Measurements from ENCODE around the gene CHN2.
"Not testable (repeated sequence)": the region's sequence is repeated elsewhere in the genome, so short reads cannot be mapped to it uniquely, and the experiment has no call there.

The CHN2 gene

DNA sequence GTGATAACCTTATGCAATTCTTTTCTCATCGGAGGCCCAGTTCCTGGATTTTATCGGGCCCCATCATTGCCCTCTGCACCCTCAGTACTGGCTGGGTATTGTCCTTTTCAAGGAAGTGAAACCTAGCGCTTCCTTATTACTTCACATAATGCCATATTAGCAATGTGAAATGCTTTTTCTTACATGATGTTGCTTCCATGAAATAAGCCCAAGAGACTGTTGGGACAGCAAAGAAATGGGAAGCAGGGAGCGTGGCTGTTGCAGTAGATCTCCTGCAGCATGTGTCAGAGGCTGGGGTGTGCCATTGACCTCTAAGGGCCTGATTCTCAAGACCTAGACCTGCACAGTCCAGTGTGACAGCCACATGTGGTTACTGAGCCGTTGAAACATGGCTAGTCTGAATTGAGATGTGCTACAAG lies 8.1 kb downstream of the CHN2 start:
- Histone ChIP-seq H3K27ac (ENCODE audit: low read depth, low read length) (no peak overlapping the region), H3K4me1 (ENCODE audit: control insufficient read depth, insufficient read depth, low read length) (peaks cover 18% of the 10 kb centered on the region), H3K9me3 (ENCODE audit: control insufficient read depth, insufficient read depth, low read length) (no peaks in the 10 kb centered on the region), H3K27me3 (ENCODE audit: control insufficient read depth, insufficient read depth, low read length) (peaks cover 8% of the 10 kb centered on the region; the same call in 1 of the 2 replicates), H3K4me3 (ENCODE audit: low read depth, low read length) (no peak overlapping the region), H3K9ac (ENCODE audit: low read depth, low read length) (no peak overlapping the region), H3K36me3 (ENCODE audit: control insufficient read depth, insufficient read depth, low read length) (no peaks in the 10 kb centered on the region)

DNA sequence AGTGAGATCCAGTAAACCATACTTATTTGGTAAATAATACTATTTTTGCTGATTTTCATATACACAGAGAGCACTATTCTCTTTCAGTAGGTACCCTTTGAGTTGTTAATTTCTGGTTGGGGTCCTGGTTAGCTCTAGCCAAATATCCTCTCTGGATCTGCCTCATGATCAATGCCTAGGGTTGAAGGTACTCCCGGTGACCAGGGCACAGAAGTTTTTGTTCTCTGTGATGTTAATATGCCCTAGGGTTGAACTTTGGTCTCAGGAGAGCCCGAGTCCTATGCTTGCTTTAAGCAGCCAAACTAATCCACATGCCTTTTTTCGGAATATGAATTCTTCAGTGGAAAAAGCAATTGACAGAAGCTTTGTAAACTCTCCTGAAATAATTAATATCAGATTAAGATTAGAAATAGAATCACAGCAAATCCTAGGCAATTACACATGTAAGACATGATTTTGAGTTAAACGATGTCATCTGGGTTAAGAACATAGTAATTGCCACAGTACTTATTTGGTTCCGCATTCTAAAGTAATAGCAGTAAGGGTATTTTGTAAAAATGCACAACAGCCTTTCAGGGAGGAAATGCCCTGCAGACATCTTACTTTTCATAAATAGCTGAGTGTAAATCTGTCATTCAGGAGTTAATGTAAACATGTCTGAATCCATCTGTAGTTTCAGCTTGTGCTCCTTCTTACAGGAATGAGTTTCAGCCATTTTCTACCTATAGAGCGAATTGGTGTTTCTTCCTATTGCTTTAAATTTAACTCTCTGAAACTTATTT lies 10.1 kb downstream of the CHN2 start:
- H3K27ac ChIP-seq (ENCODE audit: low read depth, low read length) = no peak overlapping the region
- H3K4me1 ChIP-seq (ENCODE audit: control insufficient read depth, insufficient read depth, low read length) = peaks cover 18% of the 10 kb centered on the region

DNA sequence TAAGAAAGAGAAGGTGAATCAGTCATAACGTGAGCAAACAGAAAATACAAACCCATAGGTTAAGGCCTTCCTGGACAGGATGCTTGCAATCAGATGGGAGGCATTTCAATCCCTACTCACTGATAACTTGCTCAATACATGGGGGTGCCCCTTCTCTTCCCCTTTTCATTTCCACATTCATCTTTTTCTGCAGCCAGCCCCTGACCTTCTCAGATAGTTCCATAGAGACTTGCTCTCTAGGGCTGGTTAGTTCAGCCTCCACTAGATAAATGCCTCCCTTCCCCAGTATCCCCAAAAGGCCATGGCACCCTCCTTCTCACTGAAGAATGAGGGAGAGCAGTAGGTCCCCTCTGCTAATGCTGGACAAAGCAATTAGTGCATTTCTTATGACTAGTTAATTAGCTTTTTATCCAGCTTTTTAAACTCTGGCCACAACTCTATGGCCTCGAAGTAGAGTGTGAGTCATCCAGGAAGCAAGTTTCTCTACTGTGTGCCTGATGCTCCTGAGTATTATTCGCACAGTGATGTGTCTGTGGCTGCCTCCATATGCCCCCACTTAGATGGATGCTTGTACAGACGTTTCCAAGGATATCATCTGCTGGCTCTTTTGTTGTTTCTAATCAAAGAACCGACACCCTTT lies 12.7 kb downstream of the CHN2 start:
- Histone ChIP-seq H3K36me3 (ENCODE audit: control insufficient read depth, insufficient read depth, low read length) (no peaks in the 10 kb centered on the region), H3K27ac (ENCODE audit: low read depth, low read length) (no peak overlapping the region), H3K27me3 (ENCODE audit: control insufficient read depth, insufficient read depth, low read length) (no peaks in the 10 kb centered on the region), H3K9ac (ENCODE audit: low read depth, low read length) (no peak overlapping the region), H3K4me1 (ENCODE audit: control insufficient read depth, insufficient read depth, low read length) (peaks cover 18% of the 10 kb centered on the region), H3K9me3 (ENCODE audit: control insufficient read depth, insufficient read depth, low read length) (no peaks in the 10 kb centered on the region), H3K4me3 (ENCODE audit: low read depth, low read length) (no peak overlapping the region)

More for the DNA sequence above, 10.1 kb downstream of the CHN2 start:
- no peaks in the 10 kb centered on the region for H3K27me3 ChIP-seq (ENCODE audit: control insufficient read depth, insufficient read depth, low read length)
- no peaks in the 10 kb centered on the region for H3K36me3 ChIP-seq (ENCODE audit: control insufficient read depth, insufficient read depth, low read length)
- H3K4me3 ChIP-seq (ENCODE audit: low read depth, low read length) = peak overlapping the region; percentile 14; the same call in 1 of the 2 replicates
- H3K9me3 ChIP-seq (ENCODE audit: control insufficient read depth, insufficient read depth, low read length) = no peaks in the 10 kb centered on the region
- no peak overlapping the region for H3K9ac ChIP-seq (ENCODE audit: low read depth, low read length)

DNA sequence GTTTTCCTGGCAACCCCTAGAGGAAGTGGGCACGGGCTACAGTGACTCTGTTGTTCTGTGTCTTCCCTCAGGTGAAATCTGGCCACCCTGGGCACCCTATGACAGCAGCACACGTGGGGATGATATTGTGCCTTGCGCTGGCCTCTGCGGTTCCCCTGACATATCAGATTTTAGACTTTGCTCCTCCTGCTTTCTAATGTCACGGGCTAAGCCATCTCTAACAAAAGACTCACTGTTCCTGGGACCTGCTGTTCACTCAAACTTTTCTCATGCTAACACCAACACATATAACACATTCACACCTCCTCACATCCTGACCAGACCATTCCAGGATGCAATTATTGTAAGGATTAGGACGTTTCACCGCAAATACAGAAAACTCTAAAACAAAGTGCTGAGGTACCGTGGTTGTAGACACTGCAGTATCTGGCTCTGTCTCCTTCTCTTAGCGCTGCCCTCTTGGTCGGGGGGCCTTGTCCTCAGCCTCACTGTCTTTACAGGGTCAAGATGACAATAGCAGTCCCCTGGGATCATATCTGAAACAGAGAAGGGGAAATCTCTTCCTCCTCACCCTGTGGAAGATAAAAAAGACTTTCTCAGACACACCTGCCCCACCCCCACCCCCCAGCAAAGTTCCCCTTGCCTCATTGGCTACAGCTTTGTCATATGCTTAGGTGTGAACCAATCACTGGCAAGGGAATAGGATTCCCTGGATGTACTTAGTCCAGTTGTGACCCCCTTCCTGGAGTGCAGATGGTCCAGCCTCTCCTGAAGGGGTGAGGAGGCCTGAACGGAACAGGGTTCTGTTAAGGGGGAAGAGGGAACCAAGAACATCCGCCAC lies 14.1 kb downstream of the CHN2 start:
- H3K4me3 ChIP-seq (ENCODE audit: low read depth, low read length) = no peak overlapping the region
- peaks cover 16% of the 10 kb centered on the region for H3K4me1 ChIP-seq (ENCODE audit: control insufficient read depth, insufficient read depth, low read length)
- H3K27me3 ChIP-seq (ENCODE audit: control insufficient read depth, insufficient read depth, low read length) = no peaks in the 10 kb centered on the region
- no peaks in the 10 kb centered on the region for H3K36me3 ChIP-seq (ENCODE audit: control insufficient read depth, insufficient read depth, low read length)
- no peak overlapping the region for H3K27ac ChIP-seq (ENCODE audit: low read depth, low read length)
- H3K9me3 ChIP-seq (ENCODE audit: control insufficient read depth, insufficient read depth, low read length) = no peaks in the 10 kb centered on the region
- H3K9ac ChIP-seq (ENCODE audit: low read depth, low read length) = no peak overlapping the region

DNA sequence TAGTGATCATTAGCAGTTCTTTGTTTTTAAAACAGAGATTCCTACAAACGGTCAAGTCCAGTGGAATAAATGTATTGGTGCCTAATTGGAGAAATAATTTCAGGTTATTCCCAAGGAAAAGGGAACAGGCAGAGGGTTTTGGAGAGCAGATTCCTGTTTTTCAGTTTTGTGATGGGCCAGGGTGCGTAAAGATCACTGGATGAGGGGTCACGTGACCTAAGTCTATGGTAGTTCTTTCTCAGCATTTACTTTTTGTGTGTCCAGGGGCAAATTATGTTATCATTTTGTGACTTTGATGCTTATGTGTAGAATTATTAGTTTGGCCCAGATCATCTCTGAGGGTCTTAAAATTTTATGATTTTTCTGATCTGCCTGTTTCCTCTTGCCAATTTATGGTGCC lies 15.2 kb downstream of the CHN2 start:
- Histone ChIP-seq H3K9me3 (ENCODE audit: control insufficient read depth, insufficient read depth, low read length) (no peaks in the 10 kb centered on the region), H3K9ac (ENCODE audit: low read depth, low read length) (no peak overlapping the region), H3K36me3 (ENCODE audit: control insufficient read depth, insufficient read depth, low read length) (no peaks in the 10 kb centered on the region), H3K27me3 (ENCODE audit: control insufficient read depth, insufficient read depth, low read length) (no peaks in the 10 kb centered on the region), H3K4me1 (ENCODE audit: control insufficient read depth, insufficient read depth, low read length) (peaks cover 5% of the 10 kb centered on the region), H3K4me3 (ENCODE audit: low read depth, low read length) (no peak overlapping the region), H3K27ac (ENCODE audit: low read depth, low read length) (no peak overlapping the region)

DNA sequence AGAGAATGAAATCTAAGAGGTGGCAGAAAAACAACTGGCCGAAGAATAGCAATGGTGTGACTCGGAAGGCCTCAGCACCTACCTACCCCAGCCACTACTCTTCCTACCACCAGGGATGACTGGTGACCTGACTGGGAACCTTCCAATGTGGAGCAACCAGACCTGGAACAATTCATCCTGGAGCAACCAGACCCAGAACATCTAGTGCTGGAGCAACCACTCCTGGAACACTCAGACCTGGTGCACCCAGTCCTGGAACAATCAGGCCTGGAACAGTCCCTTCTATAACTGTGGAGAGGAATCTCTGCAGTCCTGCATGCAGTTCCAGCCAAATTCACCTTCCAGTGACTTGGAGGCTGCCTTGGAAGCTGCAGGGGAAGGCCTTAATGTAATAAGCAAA lies 18.2 kb downstream of the CHN2 start:
- not testable (repeated sequence) for H3K4me3 ChIP-seq (ENCODE audit: low read depth, low read length); H3K36me3 ChIP-seq (ENCODE audit: control insufficient read depth, insufficient read depth, low read length); H3K9ac ChIP-seq (ENCODE audit: low read depth, low read length); H3K9me3 ChIP-seq (ENCODE audit: control insufficient read depth, insufficient read depth, low read length); H3K27ac ChIP-seq (ENCODE audit: low read depth, low read length); H3K27me3 ChIP-seq (ENCODE audit: control insufficient read depth, insufficient read depth, low read length)
- peaks cover 16% of the 10 kb centered on the region for H3K4me1 ChIP-seq (ENCODE audit: control insufficient read depth, insufficient read depth, low read length)

DNA sequence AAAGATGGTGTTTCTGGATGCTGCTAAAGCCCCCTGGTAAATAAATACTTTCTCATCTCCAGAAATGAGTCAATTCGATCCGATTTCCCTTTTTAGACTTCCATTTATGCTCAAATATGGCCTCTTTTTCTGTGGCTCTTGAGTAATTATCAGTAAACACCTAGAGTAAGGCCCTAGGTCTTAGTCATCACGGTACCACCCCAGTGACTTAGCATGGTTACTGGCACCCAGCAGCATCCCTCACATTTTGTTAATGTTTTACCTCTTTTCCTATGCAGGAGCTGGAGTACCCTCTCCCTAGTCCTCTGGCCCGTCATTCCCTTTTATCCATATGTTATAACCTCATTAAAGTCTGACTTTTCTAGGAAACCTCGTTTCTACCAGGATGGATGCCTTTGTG lies 19.5 kb downstream of the CHN2 start:
- H3K9ac ChIP-seq (ENCODE audit: low read depth, low read length) = no peak overlapping the region
- H3K36me3 ChIP-seq (ENCODE audit: control insufficient read depth, insufficient read depth, low read length) = no peaks in the 10 kb centered on the region
- no peak overlapping the region for H3K4me3 ChIP-seq (ENCODE audit: low read depth, low read length)
- H3K27me3 ChIP-seq (ENCODE audit: control insufficient read depth, insufficient read depth, low read length) = no peaks in the 10 kb centered on the region
- H3K4me1 ChIP-seq (ENCODE audit: control insufficient read depth, insufficient read depth, low read length) = peaks cover 17% of the 10 kb centered on the region
- no peak overlapping the region for H3K27ac ChIP-seq (ENCODE audit: low read depth, low read length)
- no peaks in the 10 kb centered on the region for H3K9me3 ChIP-seq (ENCODE audit: control insufficient read depth, insufficient read depth, low read length)

DNA sequence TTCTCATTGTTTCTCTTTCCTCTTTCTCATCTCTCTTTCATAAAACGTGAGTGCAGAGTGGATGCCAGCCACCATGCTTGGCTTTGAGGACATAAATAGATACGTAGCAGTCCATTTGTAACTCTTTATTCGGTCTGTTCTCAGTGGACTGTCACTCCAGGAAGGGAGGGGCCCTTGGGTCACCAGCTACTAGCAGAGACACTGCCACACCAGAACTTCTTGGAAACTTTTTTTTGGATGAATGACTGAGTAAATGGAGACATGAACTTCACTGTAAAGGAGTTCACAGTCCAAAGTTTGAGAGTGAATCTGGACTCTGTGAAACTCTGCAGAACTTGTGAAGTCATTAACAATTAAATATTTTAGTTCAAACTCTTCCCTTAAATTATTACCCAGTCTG lies 20.2 kb downstream of the CHN2 start:
- no peak overlapping the region for H3K4me3 ChIP-seq (ENCODE audit: low read depth, low read length)
- no peaks in the 10 kb centered on the region for H3K9me3 ChIP-seq (ENCODE audit: control insufficient read depth, insufficient read depth, low read length)
- no peaks in the 10 kb centered on the region for H3K36me3 ChIP-seq (ENCODE audit: control insufficient read depth, insufficient read depth, low read length)
- no peak overlapping the region for H3K27ac ChIP-seq (ENCODE audit: low read depth, low read length)
- peaks cover 17% of the 10 kb centered on the region for H3K4me1 ChIP-seq (ENCODE audit: control insufficient read depth, insufficient read depth, low read length)
- no peaks in the 10 kb centered on the region for H3K27me3 ChIP-seq (ENCODE audit: control insufficient read depth, insufficient read depth, low read length)
- no peak overlapping the region for H3K9ac ChIP-seq (ENCODE audit: low read depth, low read length)

DNA sequence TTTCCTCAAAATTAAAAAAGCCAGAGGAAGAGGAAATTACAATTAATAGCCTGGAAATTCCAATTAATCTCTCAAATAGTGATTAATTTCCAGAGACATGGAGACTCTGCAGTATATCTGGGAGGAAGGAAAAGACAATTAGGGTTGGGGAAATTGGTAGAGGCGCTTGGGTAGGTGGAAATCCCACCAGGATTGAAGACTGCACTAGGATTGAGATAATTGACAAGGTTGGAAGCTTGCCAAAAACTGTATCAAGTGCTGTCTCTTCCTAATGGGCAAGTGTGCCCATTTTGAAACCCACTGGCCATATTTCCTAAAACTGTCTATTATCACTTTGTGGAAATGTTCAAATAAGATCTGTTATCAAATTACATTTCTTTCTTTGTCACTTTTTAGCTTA lies 21.6 kb downstream of the CHN2 start:
- no peaks in the 10 kb centered on the region for H3K36me3 ChIP-seq (ENCODE audit: control insufficient read depth, insufficient read depth, low read length)
- H3K9me3 ChIP-seq (ENCODE audit: control insufficient read depth, insufficient read depth, low read length) = peaks cover 3% of the 10 kb centered on the region; the same call in 1 of the 2 replicates
- no peak overlapping the region for H3K4me3 ChIP-seq (ENCODE audit: low read depth, low read length)
- no peak overlapping the region for H3K27ac ChIP-seq (ENCODE audit: low read depth, low read length)
- peaks cover 17% of the 10 kb centered on the region for H3K4me1 ChIP-seq (ENCODE audit: control insufficient read depth, insufficient read depth, low read length)
- H3K27me3 ChIP-seq (ENCODE audit: control insufficient read depth, insufficient read depth, low read length) = no peaks in the 10 kb centered on the region
- H3K9ac ChIP-seq (ENCODE audit: low read depth, low read length) = no peak overlapping the region

DNA sequence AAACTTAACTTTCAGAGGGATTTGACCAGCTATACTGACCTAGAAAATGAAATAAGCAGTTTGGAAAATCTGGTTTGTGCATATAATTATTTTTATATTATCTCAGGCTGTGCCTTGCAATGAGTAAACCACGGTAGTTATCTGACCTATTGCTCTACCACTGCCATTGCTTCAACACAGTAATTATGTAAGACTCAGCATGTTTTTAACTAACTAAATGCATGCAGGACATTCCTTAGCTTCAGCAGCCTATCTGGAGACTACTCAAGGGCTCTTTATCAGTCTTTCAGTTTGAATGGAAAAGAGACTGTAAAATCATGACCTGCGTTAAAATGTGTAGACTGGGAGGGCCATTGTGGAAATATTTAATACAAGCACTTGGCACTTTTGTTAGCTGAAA lies 22.5 kb downstream of the CHN2 start:
- Histone ChIP-seq H3K9me3 (ENCODE audit: control insufficient read depth, insufficient read depth, low read length) (peaks cover 8% of the 10 kb centered on the region; the same call in 1 of the 2 replicates), H3K36me3 (ENCODE audit: control insufficient read depth, insufficient read depth, low read length) (no peaks in the 10 kb centered on the region), H3K27ac (ENCODE audit: low read depth, low read length) (no peak overlapping the region), H3K4me1 (ENCODE audit: control insufficient read depth, insufficient read depth, low read length) (peaks cover 17% of the 10 kb centered on the region), H3K27me3 (ENCODE audit: control insufficient read depth, insufficient read depth, low read length) (no peaks in the 10 kb centered on the region), H3K4me3 (ENCODE audit: low read depth, low read length) (no peak overlapping the region), H3K9ac (ENCODE audit: low read depth, low read length) (no peak overlapping the region)

DNA sequence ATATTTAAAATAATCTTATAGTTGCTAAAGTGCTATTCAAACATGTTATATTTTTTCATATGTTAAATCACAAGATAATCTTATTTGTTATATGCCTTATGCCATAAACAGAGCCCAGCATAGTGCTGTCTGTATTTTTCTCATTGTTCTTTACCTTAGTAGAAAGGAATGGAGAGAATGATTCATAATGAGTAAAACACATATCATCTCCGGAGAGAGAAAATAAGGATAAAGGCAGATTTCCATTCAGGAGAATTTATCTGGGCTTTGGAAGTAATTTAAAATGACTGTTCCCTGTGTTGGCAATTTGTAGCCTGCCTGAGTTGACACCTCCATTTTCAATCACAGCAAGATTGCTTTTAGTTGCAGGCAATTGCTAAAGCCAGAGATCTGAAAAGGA lies 30.2 kb downstream of the CHN2 start:
- peaks cover 8% of the 10 kb centered on the region; the same call in 1 of the 2 replicates for H3K9me3 ChIP-seq (ENCODE audit: control insufficient read depth, insufficient read depth, low read length)
- H3K27ac ChIP-seq (ENCODE audit: low read depth, low read length) = no peak overlapping the region
- H3K4me1 ChIP-seq (ENCODE audit: control insufficient read depth, insufficient read depth, low read length) = no peaks in the 10 kb centered on the region
- no peaks in the 10 kb centered on the region for H3K36me3 ChIP-seq (ENCODE audit: control insufficient read depth, insufficient read depth, low read length)
- no peak overlapping the region for H3K9ac ChIP-seq (ENCODE audit: low read depth, low read length)
- no peaks in the 10 kb centered on the region for H3K27me3 ChIP-seq (ENCODE audit: control insufficient read depth, insufficient read depth, low read length)
- no peak overlapping the region for H3K4me3 ChIP-seq (ENCODE audit: low read depth, low read length)

All from HUES48 (cell line).